Thoracic aorta (tissue), 2 donors: ENCODE measurements around the gene AKAIN1. TPM values are rescaled to one million over a fixed set of nuclear protein-coding genes. Genes with fewer than 3 reads are reported as not detected.

Experiments used
- ATAC-seq: fragments of 150-250 bp; one replicate; pipeline ENCODE4 v1.8.0; 2017; ENCODE audit warnings: low read depth; ENCODE audit not compliant: insufficient number of reproducible peaks, low FRiP score
- DNase-seq: peaks from one replicate; pipeline ENCODE4 v3.0.0-alpha.2; 2020; ENCODE audit warnings: low spot score
- H3K27ac ChIP-seq, 2 donors: fragments of 200-600 bp; sonication (generic); 1 replicate in 1 of 2; 2 replicates in 1 of 2; pipeline ENCODE4 v1.5.1; 2016; ENCODE audit warnings: mild to moderate bottlenecking in 2 of 2, moderate library complexity in 2 of 2
- H3K27me3 ChIP-seq: fragments of 200-600 bp; sonication (generic); replicated peaks from 2 replicates; pipeline ENCODE4 v1.6.0; 2016; ENCODE audit warnings: mild to moderate bottlenecking; ENCODE audit not compliant: insufficient read depth
- H3K36me3 ChIP-seq: fragments of 200-600 bp; sonication (generic); one replicate; pipeline ENCODE4 v1.5.1; 2016
- H3K4me1 ChIP-seq, 2 donors: fragments of 200-600 bp; sonication (generic); 1 replicate in 1 of 2; 2 replicates in 1 of 2; pipeline versions ENCODE4 v1.5.1 to v1.6.0; 2016; ENCODE audit warnings: low read depth in 2 of 2, mild to moderate bottlenecking in 1 of 2; ENCODE audit not compliant: control insufficient read depth in 1 of 2
- H3K4me3 ChIP-seq: fragments of 200-600 bp; sonication (generic); 2 replicates; pipeline ENCODE4 v1.5.1; 2016; ENCODE audit warnings: mild to moderate bottlenecking
- H3K9me3 ChIP-seq: fragments of 200-600 bp; sonication (generic); 2 replicates; pipeline ENCODE4 v1.5.1; 2016
- total RNA-seq, 2 donors: library from RNA; depleted of rRNA; stranded (reverse); fragments of >200 nt; gene quantifications; one replicate each; pipeline versions ENCODE4 v1.1.0 to v1.2.3, GENCODE V29; 2016
- TF ChIP-seq, protein P1 (sequence below): fragments of 200-600 bp; sonication (generic); IDR thresholded peaks from one replicate; pipeline ENCODE4 v1.5.1; 2019; ENCODE audit warnings: antibody characterized with exemption

Gene AKAIN1
- total RNA-seq, 2 donors from 2014 or later = not detected

DNA sequence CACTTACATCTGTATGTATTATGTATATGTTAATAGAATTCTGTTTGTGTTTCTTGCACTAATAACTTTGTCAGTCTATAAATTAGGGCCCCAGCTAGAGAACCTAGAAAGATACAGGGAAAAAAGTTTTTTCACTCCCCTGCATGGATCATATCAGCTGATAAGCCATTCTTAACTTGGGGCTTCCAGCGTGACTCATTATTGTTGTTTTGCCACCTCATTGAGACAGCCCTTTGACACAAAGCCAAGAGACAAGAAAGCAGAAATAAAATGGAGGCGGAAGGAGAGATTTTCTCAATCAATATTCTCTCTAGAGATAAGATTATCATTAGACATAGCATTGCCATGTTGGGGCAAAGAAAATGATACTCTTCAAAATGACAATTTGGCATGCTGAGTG lies 93.4 kb downstream of the AKAIN1 start:
- Histone ChIP-seq H3K27me3 (no peaks in the 10 kb centered on the region), H3K9me3 (no peaks in the 10 kb centered on the region), H3K4me3 (no peak overlapping the region), H3K27ac (no peak overlapping the region), H3K4me1 (no peaks in the 10 kb centered on the region), H3K36me3 (no peaks in the 10 kb centered on the region)
- ATAC-seq = no peak
- TF ChIP-seq, protein P1, sequence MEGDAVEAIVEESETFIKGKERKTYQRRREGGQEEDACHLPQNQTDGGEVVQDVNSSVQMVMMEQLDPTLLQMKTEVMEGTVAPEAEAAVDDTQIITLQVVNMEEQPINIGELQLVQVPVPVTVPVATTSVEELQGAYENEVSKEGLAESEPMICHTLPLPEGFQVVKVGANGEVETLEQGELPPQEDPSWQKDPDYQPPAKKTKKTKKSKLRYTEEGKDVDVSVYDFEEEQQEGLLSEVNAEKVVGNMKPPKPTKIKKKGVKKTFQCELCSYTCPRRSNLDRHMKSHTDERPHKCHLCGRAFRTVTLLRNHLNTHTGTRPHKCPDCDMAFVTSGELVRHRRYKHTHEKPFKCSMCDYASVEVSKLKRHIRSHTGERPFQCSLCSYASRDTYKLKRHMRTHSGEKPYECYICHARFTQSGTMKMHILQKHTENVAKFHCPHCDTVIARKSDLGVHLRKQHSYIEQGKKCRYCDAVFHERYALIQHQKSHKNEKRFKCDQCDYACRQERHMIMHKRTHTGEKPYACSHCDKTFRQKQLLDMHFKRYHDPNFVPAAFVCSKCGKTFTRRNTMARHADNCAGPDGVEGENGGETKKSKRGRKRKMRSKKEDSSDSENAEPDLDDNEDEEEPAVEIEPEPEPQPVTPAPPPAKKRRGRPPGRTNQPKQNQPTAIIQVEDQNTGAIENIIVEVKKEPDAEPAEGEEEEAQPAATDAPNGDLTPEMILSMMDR = no peak
- DNase-seq = no peak

DNA sequence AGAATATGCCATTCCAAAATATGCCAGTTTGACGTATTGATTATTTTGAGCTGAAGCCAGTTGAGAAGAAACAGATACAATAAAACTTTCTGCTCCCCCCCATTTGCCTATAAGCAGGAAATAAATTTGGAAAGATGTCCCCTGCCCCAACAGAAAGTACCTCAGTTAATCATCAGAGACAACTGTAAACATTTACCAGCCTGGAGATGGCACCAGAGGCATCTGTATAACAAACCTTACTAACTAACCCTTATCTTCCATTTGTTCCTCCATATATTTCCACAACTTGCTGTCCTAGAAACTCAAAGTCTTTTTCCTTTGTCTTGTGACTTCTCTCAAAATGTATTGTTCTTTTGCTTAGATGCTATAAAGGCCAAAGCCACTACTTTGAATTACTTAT lies 93.8 kb downstream of the AKAIN1 start:
- H3K4me3 ChIP-seq = no peak overlapping the region
- no peak overlapping the region for H3K27ac ChIP-seq

DNA sequence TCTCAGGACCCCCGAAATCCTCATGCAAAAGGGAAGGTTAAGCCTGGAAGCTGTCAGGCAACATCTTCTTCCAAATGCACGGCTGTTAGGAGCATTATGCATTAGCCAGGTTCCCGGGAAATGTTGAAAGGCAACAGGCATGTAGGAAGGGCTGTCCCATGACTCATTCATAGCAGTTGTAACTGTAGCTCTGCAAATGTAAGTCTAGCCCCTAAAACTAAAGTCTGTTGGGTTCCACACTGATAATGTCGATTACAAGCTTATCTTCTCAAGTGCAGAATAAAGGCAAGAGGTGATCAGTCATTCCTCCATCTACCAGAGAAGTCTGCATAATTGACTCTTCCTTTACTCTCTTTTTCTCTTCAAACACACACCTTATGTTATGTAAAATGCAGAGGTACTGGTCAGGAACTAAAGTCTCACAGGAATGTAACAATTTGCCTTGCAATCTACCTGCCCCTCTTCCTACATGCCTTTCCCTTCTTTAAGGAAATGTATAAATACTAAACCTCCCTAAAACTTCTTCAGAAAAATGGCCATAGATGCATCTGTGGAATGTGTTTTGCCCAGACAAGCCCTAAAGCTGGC lies 99.8 kb downstream of the AKAIN1 start:
- no peaks in the 10 kb centered on the region for H3K36me3 ChIP-seq
- H3K4me3 ChIP-seq = no peak overlapping the region
- DNase-seq (no peak), ATAC-seq (no peak)
- H3K27me3 ChIP-seq = no peaks in the 10 kb centered on the region
- TF ChIP-seq, protein P1 = no peak
- no peaks in the 10 kb centered on the region for H3K9me3 ChIP-seq
- H3K4me1 ChIP-seq = no peaks in the 10 kb centered on the region
- no peak overlapping the region for H3K27ac ChIP-seq

More for the DNA sequence above, 93.8 kb downstream of the AKAIN1 start:
- no peaks in the 10 kb centered on the region for H3K9me3 ChIP-seq
- DNase-seq = no peak
- H3K4me1 ChIP-seq = no peaks in the 10 kb centered on the region
- ATAC-seq = no peak
- H3K36me3 ChIP-seq = no peaks in the 10 kb centered on the region
- no peaks in the 10 kb centered on the region for H3K27me3 ChIP-seq
- TF ChIP-seq, protein P1 = no peak

- DNase-seq (no peak), ATAC-seq (no peak)
- TF ChIP-seq, protein P1 = no peak
- H3K9me3 ChIP-seq = no peaks in the 10 kb centered on the region
- H3K36me3 ChIP-seq = no peaks in the 10 kb centered on the region
- H3K4me3 ChIP-seq = no peak overlapping the region
- H3K4me1 ChIP-seq = no peaks in the 10 kb centered on the region
- H3K27ac ChIP-seq = no peak overlapping the region
- H3K27me3 ChIP-seq = no peaks in the 10 kb centered on the region
Measured at GRCh38 chr18:5095239-5095638, 101.8 kb downstream of the AKAIN1 start.

GRCh38 chr18:5093902-5094301 lies 103.2 kb downstream of the AKAIN1 start:
- no peak overlapping the region for H3K27ac ChIP-seq
- TF ChIP-seq, protein P1 = no peak
- H3K4me3 ChIP-seq = no peak overlapping the region
- H3K9me3 ChIP-seq = no peaks in the 10 kb centered on the region
- ATAC-seq (no peak), DNase-seq (no peak)
- no peaks in the 10 kb centered on the region for H3K4me1 ChIP-seq
- no peaks in the 10 kb centered on the region for H3K36me3 ChIP-seq
- no peaks in the 10 kb centered on the region for H3K27me3 ChIP-seq

Other genes starting within 250 kb of the AKAIN1 start
- gene ZBTB14, start 98.5 kb upstream of the AKAIN1 start, total RNA-seq = 1 to 10 TPM; 6.1 to 8.4 TPM